Fibroblast of villous mesenchyme (primary cell): ENCODE results near the gene RPL13. TPM values are rescaled to one million over a fixed set of nuclear protein-coding genes. Genes with fewer than 3 reads are reported as not detected.

Experiments
- DNase-seq: peaks from one replicate; pipeline ENCODE4 v3.0.0-alpha.2; 2010; ENCODE audit warnings: low read depth
- H3K4me3 ChIP-seq: 2 replicates; pipeline ENCODE4 v1.5.1; 2011; ENCODE audit warnings: low read depth, mild to moderate bottlenecking, low read length
- total RNA-seq: library from RNA; depleted of rRNA; stranded (reverse); fragments of >200 nt; gene quantifications from 2 replicates; pipeline ENCODE4 v1.2.3, GENCODE V29; 2012
- TF ChIP-seq, protein P1 (sequence below): IDR thresholded peaks from 2 replicates; pipeline ENCODE4 v1.5.1; 2012; ENCODE audit warnings: low read depth, mild to moderate bottlenecking, low read length; ENCODE audit not compliant: insufficient read depth

Gene RPL13
- total RNA-seq, 1 donor = 1,832 TPM

DNA sequence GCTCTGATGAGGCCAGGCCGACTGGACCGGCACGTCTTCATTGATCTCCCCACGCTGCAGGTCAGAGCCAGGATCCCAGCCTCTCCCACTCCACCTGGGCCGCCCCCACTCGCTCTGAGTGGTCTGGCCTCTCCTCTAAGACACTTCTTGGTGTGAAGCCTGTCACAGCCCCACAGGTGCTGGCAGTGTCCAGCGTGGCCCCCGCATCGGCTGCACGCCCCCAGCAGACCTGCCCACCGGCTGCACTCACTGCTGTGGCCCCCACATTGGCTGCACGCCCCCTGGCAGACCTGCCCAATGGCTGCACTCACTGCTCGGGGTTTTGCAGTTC lies 15.8 kb upstream of the RPL13 start:
- no peak overlapping the region for H3K4me3 ChIP-seq
- DNase-seq = no peak
- TF ChIP-seq, protein P1, sequence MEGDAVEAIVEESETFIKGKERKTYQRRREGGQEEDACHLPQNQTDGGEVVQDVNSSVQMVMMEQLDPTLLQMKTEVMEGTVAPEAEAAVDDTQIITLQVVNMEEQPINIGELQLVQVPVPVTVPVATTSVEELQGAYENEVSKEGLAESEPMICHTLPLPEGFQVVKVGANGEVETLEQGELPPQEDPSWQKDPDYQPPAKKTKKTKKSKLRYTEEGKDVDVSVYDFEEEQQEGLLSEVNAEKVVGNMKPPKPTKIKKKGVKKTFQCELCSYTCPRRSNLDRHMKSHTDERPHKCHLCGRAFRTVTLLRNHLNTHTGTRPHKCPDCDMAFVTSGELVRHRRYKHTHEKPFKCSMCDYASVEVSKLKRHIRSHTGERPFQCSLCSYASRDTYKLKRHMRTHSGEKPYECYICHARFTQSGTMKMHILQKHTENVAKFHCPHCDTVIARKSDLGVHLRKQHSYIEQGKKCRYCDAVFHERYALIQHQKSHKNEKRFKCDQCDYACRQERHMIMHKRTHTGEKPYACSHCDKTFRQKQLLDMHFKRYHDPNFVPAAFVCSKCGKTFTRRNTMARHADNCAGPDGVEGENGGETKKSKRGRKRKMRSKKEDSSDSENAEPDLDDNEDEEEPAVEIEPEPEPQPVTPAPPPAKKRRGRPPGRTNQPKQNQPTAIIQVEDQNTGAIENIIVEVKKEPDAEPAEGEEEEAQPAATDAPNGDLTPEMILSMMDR = no peak

- DNase-seq = no peak
- no peak overlapping the region for H3K4me3 ChIP-seq
- TF ChIP-seq, protein P1 = no peak
These were observed 15.2 kb upstream of the RPL13 start for GRCh38 chr16:89545044-89545830.

DNA sequence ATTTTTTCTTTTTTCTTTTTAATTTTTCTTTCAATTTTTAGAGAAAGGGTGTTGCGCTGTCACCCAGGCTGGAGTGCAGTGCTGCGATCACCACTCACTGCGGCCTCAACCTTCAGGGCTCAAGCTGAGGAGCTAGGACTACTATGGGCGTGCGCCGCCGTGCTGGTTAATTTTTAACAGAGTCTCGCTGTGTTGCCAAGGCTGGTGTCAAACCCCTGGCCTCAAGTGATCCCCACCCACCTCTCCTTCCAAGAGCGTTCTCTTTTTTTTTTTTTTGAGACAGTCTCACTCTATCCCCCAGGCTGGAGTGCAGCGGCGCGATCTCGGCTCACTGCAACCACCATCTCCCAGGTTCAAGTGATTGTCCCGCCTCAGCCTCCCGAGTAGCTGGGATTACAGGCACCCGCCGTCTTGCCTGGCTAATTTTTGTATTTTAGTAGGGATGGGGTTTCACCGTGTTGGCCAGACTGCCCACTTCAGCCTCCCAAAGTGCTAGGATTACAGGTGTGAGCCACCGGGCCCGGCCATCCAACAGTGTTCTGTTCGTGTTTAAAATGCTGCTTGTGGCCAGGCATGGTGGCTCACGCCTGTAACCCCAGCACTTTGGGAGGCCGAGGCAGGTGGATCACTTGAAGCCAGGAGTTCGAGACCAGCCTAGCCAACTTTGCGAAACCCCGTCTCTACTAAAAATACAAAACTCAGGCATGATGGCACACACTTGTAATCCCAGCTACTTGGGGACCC lies 14.5 kb upstream of the RPL13 start:
- DNase-seq = no peak
- no peak overlapping the region for H3K4me3 ChIP-seq
- TF ChIP-seq, protein P1 = no peak

GRCh38 chr16:89546781-89547180 lies 13.7 kb upstream of the RPL13 start:
- no peak overlapping the region for H3K4me3 ChIP-seq
- TF ChIP-seq, protein P1 = no peak
- no peak for DNase-seq

- TF ChIP-seq, protein P1 = no peak
- no peak overlapping the region for H3K4me3 ChIP-seq
These were observed 13.2 kb upstream of the RPL13 start for GRCh38 chr16:89547291-89547690.

DNA sequence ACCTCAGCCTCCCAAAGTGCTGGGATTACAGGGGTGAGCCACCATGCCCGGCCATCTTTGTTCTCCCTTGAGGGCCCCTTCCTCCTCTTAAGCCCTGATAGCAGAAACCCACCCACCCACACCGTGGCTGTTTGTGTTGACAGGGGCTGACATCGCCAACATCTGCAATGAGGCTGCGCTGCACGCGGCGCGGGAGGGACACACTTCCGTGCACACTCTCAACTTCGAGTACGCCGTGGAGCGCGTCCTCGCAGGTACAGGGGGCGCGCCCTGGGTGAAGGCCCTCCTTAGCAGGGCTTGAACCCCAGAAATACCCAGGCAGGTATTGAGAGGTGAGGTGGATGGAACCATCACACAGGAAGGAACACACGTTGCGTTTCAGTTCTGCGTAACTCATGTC lies 12.6 kb upstream of the RPL13 start:
- TF ChIP-seq, protein P1 = no peak
- no peak for DNase-seq
- no peak overlapping the region for H3K4me3 ChIP-seq

More at GRCh38 chr16:89547291-89547690, 13.2 kb upstream of the RPL13 start:
- DNase-seq = no peak
